RCC 7860 (cell line): ENCODE measurements around the gene SLC39A11.

Experiments
- DNase-seq: peaks from one replicate; pipeline ENCODE4 v3.0.0-alpha.2; 2015; ENCODE audit warnings: low spot score
- FAIRE-seq: peaks from 2 replicates; lab custom pipeline; 2012; peaks lifted over from hg19 to GRCh38; lab: Jason Lieb, UNC

Gene SLC39A11

DNA sequence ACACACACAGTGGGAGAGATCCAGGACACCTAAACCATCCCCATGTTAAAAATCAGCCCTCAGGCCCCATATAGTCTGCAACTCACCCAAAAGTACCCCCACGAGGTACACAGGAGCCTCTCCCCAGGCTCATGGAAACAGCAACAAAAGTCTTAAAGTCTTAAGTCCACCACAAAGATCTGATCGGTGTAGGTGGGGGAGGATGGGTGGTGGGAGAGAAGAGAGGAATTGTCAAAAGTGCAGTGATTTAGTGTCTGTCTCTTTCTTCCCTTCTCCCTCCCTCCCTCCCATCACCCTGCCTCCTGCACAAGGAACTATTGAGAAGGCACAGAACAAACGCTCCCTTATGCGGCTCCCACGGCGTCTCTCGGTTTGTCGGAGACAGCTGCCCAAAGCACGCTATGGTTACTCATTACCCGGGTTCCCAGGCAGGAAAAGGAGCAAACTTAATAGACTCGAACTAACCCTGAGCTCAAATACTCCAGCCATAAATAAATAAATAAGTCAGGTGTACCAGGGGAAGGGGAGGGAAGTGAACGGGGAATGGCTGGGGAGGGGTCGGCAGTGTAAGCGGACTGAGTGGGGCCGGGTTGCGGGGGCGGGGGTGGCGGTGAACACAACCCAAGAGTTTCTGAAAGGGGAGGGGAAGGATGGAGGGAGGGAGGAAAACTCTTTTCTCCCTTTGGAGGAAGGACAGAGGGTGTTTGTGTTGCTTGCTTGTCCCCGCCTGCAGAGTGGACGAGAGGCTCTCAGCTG, 477.4 kb downstream of the SLC39A11 start:
- peak; percentile 84 for FAIRE-seq
- peak; percentile 89 for DNase-seq

DNA sequence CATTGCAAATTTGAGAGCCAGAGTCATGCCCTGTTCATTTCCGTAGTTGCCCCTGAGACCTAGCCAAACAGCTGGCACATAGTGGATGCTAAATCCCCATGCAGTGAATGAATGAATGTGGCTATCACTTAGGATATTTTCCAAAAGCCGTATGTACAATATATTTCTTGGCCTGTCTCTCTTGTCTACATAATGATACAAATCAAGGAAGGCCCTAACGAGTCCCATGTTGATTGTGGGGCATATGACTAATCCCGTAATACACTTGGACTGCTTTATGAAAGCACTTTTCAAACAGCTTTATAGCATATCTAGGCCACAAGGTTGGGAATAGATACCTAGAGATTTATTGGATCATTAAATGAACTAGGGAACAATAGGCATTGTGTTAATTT, 478.0 kb downstream of the SLC39A11 start:
- peak; percentile 22 for DNase-seq
- FAIRE-seq = peak; percentile 11

DNA sequence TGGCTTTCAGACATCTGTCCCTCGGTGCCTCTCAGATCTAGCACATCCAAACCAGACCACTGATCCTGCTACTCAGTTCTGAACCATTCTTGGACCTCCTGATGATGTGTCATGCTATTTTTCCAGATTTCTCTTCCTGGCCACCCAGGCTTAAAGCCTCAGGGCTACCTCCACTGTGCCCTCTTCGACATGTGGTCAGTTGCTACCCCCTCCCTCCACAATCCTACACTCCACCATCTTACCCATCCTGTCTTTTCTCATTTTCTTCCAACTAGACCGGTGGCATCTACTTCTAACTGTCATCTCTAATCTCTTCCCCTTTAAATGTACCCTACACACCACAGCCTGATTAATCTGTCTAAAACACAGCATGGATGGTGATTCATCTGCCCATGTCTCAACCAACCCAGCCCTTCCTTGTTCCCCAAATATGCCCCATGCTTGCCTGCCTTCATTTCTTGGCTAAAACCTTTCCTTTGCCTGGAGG, 478.6 kb downstream of the SLC39A11 start:
- peak; percentile 77 for DNase-seq
- FAIRE-seq = peak; percentile 94

DNA sequence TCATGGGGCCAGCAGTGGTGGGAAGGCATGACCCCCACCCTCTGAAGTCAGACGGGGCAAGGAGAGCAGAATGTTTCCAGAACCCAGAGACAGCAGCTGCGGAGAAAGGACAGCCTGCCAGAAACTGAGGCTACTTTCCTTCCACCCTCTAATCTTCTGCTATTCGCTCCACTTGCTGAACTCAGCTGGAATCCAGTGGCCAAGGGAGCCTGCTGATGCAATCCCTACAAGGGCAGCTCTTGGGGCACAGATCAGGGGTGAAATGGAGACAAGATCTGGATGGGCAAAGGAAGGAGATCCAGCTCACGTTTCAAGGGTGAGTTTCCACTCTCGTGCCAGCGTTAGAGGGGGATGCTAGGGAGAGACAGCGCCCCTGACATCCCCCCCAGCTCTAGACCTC, 479.1 kb downstream of the SLC39A11 start:
- FAIRE-seq (no peak), DNase-seq (peak; percentile 56)

DNA sequence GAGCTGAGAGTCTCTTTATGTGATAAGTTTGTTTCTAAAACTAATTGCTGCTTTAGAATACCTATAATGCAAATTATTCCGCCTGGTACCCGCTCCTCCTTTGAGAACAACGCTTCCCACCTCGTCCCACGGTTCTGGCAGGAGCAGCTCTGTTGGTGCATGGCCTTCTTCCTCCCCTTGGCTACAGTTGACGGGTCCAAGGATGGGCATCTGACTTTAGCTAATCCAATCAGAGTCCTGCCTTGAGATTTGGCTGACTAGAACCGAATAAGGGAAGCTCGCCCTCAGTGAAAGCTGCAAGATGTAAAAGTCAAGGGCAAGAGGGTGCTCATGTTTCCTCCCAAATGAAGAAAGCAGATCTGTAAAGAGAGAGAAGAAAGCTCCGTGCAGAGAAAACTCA, 481.3 kb downstream of the SLC39A11 start:
- FAIRE-seq = no peak
- no peak for DNase-seq

DNA sequence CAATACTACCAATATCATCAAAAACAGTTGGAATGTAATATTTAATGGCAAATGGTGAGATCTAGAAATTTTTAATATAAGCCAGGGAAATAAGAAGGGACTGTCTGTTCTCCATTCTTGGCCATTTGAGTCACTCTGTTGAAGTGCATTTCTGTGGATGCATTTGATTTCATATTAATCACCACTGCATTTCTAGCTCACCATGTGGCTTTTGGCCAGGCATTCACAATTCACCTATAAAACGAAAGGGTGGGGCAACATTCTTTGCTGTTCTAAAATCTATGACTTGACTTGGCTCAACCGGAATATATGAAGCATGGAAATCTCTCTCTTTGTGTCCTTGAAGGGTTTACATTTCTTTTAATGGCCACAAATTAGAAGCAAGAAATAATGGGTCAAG, 483.0 kb downstream of the SLC39A11 start:
- DNase-seq = peak; percentile 72

DNA sequence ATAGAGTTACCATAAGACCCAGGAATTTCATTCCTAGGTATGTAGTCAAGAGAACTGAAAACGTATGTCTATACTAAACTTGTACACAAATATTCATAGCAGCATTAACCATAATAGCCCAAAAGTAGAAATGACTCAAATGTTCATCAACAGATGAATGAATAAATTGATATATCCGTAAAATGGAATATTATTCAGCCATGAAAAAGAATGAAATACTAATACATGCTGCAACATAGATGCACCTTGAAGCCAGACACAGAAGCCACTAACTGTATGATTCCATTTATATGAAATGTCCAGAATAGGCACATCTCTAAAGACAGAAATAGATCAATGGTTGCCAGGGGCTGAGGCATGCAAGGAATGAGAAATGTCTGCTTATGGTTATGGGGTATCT, 484.1 kb downstream of the SLC39A11 start:
- FAIRE-seq (no peak), DNase-seq (no peak)

More for the DNA sequence above, 483.0 kb downstream of the SLC39A11 start:
- peak; percentile 97 for FAIRE-seq

DNA sequence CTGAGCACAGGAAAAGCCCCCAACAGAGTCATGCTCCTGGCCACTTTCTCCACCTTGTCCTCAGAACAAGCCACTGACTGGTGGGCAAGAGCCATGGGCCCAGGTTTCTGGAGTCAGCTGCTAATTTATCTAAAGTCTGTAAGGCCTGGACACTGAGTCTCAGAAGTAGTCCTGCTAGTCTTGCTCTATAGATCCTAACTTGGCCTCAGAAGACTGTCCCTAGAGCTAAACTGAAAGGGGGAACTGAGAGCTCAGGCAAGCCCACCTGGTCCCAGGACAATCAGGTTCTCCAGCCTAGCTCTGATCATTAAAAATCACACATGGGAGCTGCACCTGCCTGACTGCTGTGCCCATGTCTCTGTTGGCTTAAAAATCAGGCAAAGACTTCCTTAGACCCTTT, 485.8 kb downstream of the SLC39A11 start:
- FAIRE-seq (no peak), DNase-seq (no peak)

DNA sequence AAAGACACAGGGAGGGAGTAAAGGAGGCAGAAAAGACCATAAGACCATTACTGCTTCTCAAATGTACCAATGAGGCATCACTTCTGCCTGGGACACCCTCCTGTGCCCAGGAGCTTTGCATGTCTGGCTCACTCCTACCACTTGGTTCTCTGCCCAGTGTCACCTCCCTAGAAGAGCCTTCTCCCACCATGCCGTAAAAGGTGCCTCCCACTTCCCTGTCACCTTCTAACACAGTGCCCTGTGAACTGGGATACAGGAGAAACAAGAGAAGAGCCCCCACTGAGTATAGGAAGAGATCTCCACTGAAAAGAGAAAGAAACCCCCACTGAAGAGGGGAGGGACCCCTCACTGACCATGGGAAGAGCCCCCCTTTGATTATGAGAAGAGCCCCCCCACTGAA, 486.9 kb downstream of the SLC39A11 start:
- DNase-seq = no peak
- FAIRE-seq = no peak

DNA sequence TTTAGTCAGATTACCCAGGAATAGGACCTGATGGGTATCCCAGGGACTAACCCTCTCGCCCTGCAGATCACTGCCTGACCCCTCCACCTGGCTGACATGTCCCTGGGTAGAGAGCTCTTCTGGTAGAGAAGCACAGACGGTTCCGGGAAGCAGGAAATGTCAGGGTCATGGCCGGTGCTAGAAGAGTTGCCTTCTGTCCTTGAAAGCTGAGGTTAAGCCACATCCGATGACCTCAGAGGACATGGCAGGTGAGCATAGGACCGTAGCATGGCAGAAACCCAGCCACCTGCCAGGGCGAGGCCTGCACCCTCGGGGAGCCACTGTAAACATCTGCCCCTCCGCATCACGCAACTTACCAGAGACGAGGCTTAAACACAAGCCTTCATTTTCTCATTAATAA, 488.0 kb downstream of the SLC39A11 start:
- FAIRE-seq (no peak), DNase-seq (peak; percentile 14)

DNA sequence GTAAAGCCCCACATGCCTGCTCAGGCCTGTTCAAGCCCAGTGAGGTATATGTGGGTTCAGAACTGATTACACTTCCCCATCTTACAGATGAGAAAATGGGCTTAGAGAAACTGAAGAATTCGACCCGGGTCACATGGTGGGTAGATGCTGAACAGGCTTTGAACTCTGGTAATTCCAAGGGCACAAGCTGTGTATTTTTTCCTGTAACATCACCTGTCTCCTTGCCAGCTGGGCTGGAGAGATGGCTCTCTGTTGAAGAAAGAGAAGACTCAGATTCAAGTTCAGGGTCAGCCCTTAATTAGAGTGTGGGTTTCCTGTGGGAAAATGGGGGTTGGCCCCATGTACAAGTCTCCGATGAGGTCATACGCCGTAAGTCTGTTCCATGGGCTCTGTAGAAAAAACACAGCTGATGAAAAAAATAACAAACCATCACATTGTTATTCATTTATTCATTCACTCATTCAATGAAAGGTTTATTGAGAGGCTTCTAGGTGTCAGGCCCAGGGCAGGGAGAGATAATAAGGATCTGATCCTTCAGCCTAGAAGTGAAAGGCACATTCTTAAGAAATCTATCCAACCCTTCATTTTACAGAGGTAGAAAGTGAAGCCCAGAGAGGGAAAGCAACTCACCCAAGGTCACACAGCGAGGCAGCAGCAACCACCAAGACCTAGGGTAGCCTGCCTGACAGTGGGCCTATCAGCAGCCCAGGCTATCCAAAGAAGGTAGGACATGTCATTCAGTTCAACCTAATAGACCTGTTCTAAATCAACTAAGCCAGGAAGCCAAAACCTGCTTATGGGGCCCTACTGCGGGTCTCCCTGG, 488.9 kb downstream of the SLC39A11 start:
- DNase-seq (peak; percentile 67), FAIRE-seq (peak; percentile 76)

DNA sequence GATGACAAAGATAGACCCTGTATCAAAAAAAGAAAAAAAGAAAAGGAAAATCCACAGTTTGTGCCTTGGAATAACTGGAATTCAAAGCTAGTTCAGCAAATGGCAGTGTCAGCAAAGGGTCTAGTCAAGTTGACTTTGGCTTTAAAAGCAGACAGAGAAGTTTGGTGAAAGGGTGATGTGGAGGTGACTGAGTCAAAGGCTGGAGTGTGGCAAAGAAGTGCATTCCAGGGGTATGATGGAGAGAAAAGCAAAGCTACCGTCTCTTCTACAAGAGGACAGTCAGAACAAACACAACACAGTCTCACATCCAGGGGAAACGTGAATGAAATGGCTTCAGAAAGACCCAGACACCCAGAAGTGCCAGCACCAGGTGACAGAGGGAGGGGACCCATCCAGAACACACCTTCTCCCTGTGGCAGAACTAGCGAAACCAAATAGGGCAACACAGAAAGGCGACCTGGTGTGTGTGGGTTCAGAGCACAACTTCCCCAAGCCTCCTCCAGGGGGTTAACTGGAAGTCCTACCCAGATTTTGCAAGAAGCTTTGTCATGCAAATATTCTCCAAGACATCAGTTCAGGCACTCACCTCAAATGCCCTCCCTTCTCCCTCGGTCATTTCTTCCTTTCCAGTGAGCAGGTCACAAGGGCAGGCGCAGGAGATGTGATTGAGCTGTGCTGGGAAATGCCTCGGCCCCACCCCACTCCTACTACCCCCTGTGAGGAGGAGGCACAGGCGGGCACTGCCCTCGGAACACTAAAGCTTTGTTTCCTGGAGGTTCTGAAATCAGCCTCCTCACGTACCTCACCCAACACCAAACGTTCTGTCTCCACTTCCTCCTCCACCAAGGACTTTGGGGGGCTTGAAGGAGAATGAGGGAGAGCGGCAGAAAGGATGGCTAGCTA, 489.7 kb downstream of the SLC39A11 start:
- FAIRE-seq (peak; percentile 93), DNase-seq (peak; percentile 90)

DNA sequence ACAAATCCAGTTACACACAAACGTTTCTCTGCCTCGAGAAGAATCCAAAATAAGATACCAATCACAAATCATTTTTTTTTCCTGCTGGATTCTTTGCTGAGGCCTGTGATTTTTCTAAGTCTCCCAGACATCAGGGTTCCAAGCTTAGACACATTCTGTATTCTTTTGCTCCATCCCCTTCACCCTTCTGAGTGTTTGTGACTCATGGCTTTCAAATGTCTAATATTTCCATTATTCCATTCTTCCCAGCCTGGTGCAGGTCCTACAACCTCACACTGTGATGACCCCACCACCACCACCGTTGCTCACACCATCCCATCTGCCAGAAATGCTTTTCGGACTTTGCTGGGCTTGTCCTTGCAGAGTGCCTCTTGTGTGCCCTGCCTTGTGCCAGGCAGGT, 491.6 kb downstream of the SLC39A11 start:
- DNase-seq (peak; percentile 64), FAIRE-seq (peak; percentile 67)

DNA sequence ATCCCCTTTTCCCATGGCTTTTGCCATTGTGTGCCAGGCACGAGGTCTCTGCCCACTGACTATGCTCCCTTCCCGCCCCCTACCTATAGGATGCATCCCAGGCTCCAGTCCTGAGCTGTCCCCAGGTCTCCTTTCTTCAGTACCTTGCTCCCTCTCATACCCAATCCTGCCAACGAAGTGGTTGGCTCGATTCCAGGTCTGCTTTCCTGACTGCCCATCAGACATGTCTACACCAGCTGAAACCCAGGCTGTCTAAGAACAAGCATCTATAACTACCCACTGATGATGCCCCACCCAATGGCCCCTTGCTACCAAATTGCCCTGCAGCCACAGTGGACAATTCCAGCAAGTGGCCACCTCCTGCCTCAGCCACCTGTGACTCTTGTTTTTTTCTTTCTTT, 492.6 kb downstream of the SLC39A11 start:
- FAIRE-seq = no peak
- DNase-seq = no peak

DNA sequence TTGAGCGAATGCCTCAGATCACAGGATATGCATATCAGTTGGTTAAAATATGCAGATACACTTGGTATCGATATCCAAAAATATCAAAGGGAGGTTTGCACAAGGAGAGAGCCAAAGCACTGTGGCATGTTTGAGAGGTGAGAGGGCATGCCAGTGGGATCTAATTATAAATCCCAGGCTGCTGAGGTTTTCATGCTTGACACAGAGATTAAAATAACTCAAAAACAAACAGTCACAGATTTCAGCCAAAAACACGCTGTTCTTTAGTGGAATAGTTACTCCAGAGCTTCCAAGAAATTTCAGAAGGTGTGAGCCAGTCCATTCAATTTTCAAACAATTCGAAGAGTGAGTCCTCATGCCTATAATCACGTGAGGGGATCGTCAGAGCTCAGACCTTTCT, 493.8 kb downstream of the SLC39A11 start:
- FAIRE-seq (no peak), DNase-seq (no peak)

DNA sequence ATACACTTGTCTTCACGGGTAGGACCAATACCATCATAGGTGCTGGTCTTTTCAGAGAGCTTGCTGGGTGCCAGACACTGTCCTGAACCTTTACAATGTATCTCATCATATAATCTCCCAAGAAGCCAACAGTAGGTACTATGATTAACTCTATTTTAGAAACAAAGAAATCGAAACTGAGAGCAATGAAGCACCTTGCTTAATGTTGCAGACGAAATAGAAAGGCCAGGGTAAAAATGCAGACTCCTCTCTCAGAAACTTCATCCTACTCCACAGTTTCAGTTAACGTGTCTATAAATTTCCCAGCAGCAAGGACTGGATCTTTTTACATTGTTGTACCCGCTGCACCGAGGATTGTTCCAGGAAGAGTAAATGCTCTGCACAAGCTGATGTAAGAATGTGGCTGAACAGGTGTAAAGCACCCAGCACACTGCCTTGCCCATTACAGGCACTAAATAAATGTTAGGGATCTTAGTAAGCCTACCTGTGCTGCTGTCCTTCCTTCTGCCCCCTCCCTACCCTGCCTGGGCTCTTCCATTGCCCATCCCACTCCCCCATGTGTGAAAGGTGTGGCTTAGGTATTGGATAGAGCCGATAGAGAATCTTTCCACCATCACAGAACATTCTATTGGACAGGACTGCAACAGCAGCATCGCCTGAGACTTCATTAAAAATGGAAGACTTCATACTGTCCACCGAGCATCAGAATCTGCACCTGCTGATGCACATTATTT, 495.0 kb downstream of the SLC39A11 start:
- FAIRE-seq (no peak), DNase-seq (no peak)
